ENCODE results near the gene WFDC2. TPM values are rescaled to one million over a fixed set of nuclear protein-coding genes. Genes with fewer than 3 reads are reported as not detected.

Gene WFDC2
- total RNA-seq, 4 donors from 2014 or later, result 2.1 to 12.4 (median 7.9) TPM; not detected in 1

- TF ChIP-seq CTCF (IDR thresholded peaks at IDR 0.05) (no peak), POLR2A (IDR thresholded peaks at IDR 0.05) (no peak)
- Histone ChIP-seq H3K4me1 (no peaks in the 10 kb centered on the region), H3K27me3 (no peaks in the 10 kb centered on the region), H3K27ac (no peak overlapping the region), H3K36me3 (no peaks in the 10 kb centered on the region), H3K4me3 (no peak overlapping the region), H3K9me3 (no peaks in the 10 kb centered on the region)
- no peak for DNase-seq
Observed at GRCh38 chr20:45452772-45453691, 16.5 kb upstream of the WFDC2 start.

- TF ChIP-seq POLR2A (IDR thresholded peaks at IDR 0.05) (no peak), CTCF (IDR thresholded peaks at IDR 0.05) (peak in 4 of 6 experiments; percentile 23 to 65 (median 62))
- Histone ChIP-seq H3K27ac (no peak overlapping the region), H3K4me3 (no peak overlapping the region), H3K4me1 (no peaks in the 10 kb centered on the region), H3K36me3 (no peaks in the 10 kb centered on the region), H3K27me3 (no peaks in the 10 kb centered on the region), H3K9me3 (no peaks in the 10 kb centered on the region)
- DNase-seq, result peak in 2 of 3 donors; percentile 59 to 79
Observed at GRCh38 chr20:45456632-45457031, 12.9 kb upstream of the WFDC2 start.

- Histone ChIP-seq H3K27ac (no peak overlapping the region), H3K4me1 (no peaks in the 10 kb centered on the region), H3K9me3 (no peaks in the 10 kb centered on the region), H3K27me3 (no peaks in the 10 kb centered on the region), H3K4me3 (no peak overlapping the region), H3K36me3 (no peaks in the 10 kb centered on the region)
- no peak for DNase-seq
- TF ChIP-seq POLR2A (IDR thresholded peaks at IDR 0.05), result no peak
- TF ChIP-seq CTCF (IDR thresholded peaks at IDR 0.05), result no peak
Observed at GRCh38 chr20:45459606-45460005, 9.9 kb upstream of the WFDC2 start.

GRCh38 chr20:45461225-45461624 is 8.3 kb upstream of the WFDC2 start:
- DNase-seq, result no peak
- H3K4me3 ChIP-seq, result no peak overlapping the region
- no peaks in the 10 kb centered on the region for H3K36me3 ChIP-seq
- H3K9me3 ChIP-seq, result no peaks in the 10 kb centered on the region
- H3K27ac ChIP-seq, result no peak overlapping the region
- TF ChIP-seq POLR2A (IDR thresholded peaks at IDR 0.05), result no peak
- no peak for TF ChIP-seq CTCF (IDR thresholded peaks at IDR 0.05)
- H3K4me1 ChIP-seq, result no peaks in the 10 kb centered on the region
- H3K27me3 ChIP-seq, result no peaks in the 10 kb centered on the region

GRCh38 chr20:45462711-45463509 is 6.6 kb upstream of the WFDC2 start:
- H3K4me1 ChIP-seq, result no peaks in the 10 kb centered on the region
- TF ChIP-seq POLR2A (IDR thresholded peaks at IDR 0.05) (no peak), CTCF (IDR thresholded peaks at IDR 0.05) (no peak)

More at GRCh38 chr20:45462711-45463509, 6.6 kb upstream of the WFDC2 start:
- no peak for DNase-seq
- Histone ChIP-seq H3K4me3 (no peak overlapping the region), H3K27ac (no peak overlapping the region), H3K27me3 (no peaks in the 10 kb centered on the region), H3K36me3 (no peaks in the 10 kb centered on the region), H3K9me3 (no peaks in the 10 kb centered on the region)

Data from Peyer's patch (tissue), 4 donors.